ENCODE measurements around the gene CDH13.

CDH13 gene

GRCh38 chr16:83316458-83316857 is 689.7 kb downstream of the CDH13 start:
- H3K4me3 ChIP-seq (replicated peaks; ENCODE audit: insufficient read depth, low read length) = no peak overlapping the region
- H3K27ac ChIP-seq (replicated peaks) = no peak overlapping the region
- H3K27me3 ChIP-seq (ENCODE audit: insufficient read depth, poor library complexity, severe bottlenecking) = no peaks in the 10 kb centered on the region
- no peak for DNase-seq (ENCODE audit: low read depth in 1 of 2, low spot score in 1 of 2)
- TF ChIP-seq, protein P1, sequence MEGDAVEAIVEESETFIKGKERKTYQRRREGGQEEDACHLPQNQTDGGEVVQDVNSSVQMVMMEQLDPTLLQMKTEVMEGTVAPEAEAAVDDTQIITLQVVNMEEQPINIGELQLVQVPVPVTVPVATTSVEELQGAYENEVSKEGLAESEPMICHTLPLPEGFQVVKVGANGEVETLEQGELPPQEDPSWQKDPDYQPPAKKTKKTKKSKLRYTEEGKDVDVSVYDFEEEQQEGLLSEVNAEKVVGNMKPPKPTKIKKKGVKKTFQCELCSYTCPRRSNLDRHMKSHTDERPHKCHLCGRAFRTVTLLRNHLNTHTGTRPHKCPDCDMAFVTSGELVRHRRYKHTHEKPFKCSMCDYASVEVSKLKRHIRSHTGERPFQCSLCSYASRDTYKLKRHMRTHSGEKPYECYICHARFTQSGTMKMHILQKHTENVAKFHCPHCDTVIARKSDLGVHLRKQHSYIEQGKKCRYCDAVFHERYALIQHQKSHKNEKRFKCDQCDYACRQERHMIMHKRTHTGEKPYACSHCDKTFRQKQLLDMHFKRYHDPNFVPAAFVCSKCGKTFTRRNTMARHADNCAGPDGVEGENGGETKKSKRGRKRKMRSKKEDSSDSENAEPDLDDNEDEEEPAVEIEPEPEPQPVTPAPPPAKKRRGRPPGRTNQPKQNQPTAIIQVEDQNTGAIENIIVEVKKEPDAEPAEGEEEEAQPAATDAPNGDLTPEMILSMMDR (IDR thresholded peaks at IDR 0.05; ENCODE audit: insufficient read depth, low read length) = no peak
- TF ChIP-seq GABPA (IDR thresholded peaks at IDR 0.05; ENCODE audit: low read depth) = no peak
- no peak for TF ChIP-seq POLR2AphosphoS5 (IDR thresholded peaks at IDR 0.05; ENCODE audit: low read depth)
- no peak for TF ChIP-seq SPI1 (IDR thresholded peaks at IDR 0.05; ENCODE audit: borderline replicate concordance, low read depth)
- no peak for TF ChIP-seq REST (IDR thresholded peaks at IDR 0.05; ENCODE audit: insufficient replicate concordance, low read depth)

- Histone ChIP-seq H3K4me3 (replicated peaks; ENCODE audit: insufficient read depth, low read length) (no peak overlapping the region), H3K27ac (replicated peaks) (no peak overlapping the region), H3K27me3 (ENCODE audit: insufficient read depth, poor library complexity, severe bottlenecking) (no peaks in the 10 kb centered on the region)
- TF ChIP-seq REST (IDR thresholded peaks at IDR 0.05; ENCODE audit: insufficient replicate concordance, low read depth) = no peak
- TF ChIP-seq, protein P1 (IDR thresholded peaks at IDR 0.05; ENCODE audit: insufficient read depth, low read length) = no peak
- no peak for TF ChIP-seq GABPA (IDR thresholded peaks at IDR 0.05; ENCODE audit: low read depth)
- no peak for TF ChIP-seq POLR2AphosphoS5 (IDR thresholded peaks at IDR 0.05; ENCODE audit: low read depth)
- no peak for TF ChIP-seq SPI1 (IDR thresholded peaks at IDR 0.05; ENCODE audit: borderline replicate concordance, low read depth)
- DNase-seq (ENCODE audit: low read depth in 1 of 2, low spot score in 1 of 2) = no peak
Measured at GRCh38 chr16:83318390-83318789, 691.6 kb downstream of the CDH13 start.

- H3K27ac ChIP-seq (replicated peaks) = no peak overlapping the region
- no peak for DNase-seq (ENCODE audit: low read depth in 1 of 2, low spot score in 1 of 2)
- H3K27me3 ChIP-seq (ENCODE audit: insufficient read depth, poor library complexity, severe bottlenecking) = no peaks in the 10 kb centered on the region
- no peak overlapping the region for H3K4me3 ChIP-seq (replicated peaks; ENCODE audit: insufficient read depth, low read length)
- TF ChIP-seq POLR2AphosphoS5 (IDR thresholded peaks at IDR 0.05; ENCODE audit: low read depth) (no peak), GABPA (IDR thresholded peaks at IDR 0.05; ENCODE audit: low read depth) (no peak), REST (IDR thresholded peaks at IDR 0.05; ENCODE audit: insufficient replicate concordance, low read depth) (no peak), SPI1 (IDR thresholded peaks at IDR 0.05; ENCODE audit: borderline replicate concordance, low read depth) (no peak)
- TF ChIP-seq, protein P1 (IDR thresholded peaks at IDR 0.05; ENCODE audit: insufficient read depth, low read length) = no peak
Measured at GRCh38 chr16:83328936-83329335, 702.2 kb downstream of the CDH13 start.
